SU-DHL-6 (cell line): ENCODE data around the gene COX4I1.

ENCODE experiments used
- H2AFZ ChIP-seq: fragments of 200-600 bp; sonication (generic); 2 replicates; pipeline ENCODE4 v1.6.1; 2014; ENCODE audit warnings: low read depth, mild to moderate bottlenecking, moderate library complexity, mixed read lengths, antibody characterized with exemption, low read length; ENCODE audit not compliant: severe bottlenecking
- H3F3A ChIP-seq: fragments of 200-600 bp; shearing (Covaris generic); 2 replicates; pipeline ENCODE4 v1.6.0; 2016; ENCODE audit warnings: antibody characterized with exemption, mild to moderate bottlenecking; ENCODE audit not compliant: insufficient read depth
- H3K27ac ChIP-seq: fragments of 200-600 bp; sonication (generic); 2 replicates; pipeline ENCODE4 v1.5.1; 2016; ENCODE audit warnings: low read depth, mild to moderate bottlenecking, low read length, moderate library complexity, mixed read lengths
- H3K27me3 ChIP-seq: fragments of 200-600 bp; sonication (generic), shearing (Covaris generic); 2 replicates; pipeline ENCODE4 v1.6.0; 2014; ENCODE audit warnings: mild to moderate bottlenecking, low read length
- H3K36me3 ChIP-seq: fragments of 200-600 bp; sonication (generic); 2 replicates; pipeline ENCODE4 v1.6.1; 2014; ENCODE audit warnings: mild to moderate bottlenecking, low read length, mixed read lengths
- H3K4me2 ChIP-seq: fragments of 300-600, 200-600 bp; shearing (Covaris generic), sonication (generic); 2 replicates; pipeline ENCODE4 v1.6.0; 2014; ENCODE audit warnings: low read length, low read depth, mild to moderate bottlenecking; ENCODE audit not compliant: poor library complexity, severe bottlenecking
- H3K4me3 ChIP-seq: fragments of 200-600 bp; sonication (generic); 2 replicates; pipeline ENCODE4 v1.5.1; 2014; ENCODE audit warnings: antibody characterized with exemption, low read length, mild to moderate bottlenecking, mixed read lengths; ENCODE audit not compliant: insufficient read depth, poor library complexity, severe bottlenecking
- H3K79me2 ChIP-seq: fragments of 200-600 bp; sonication (generic); 2 replicates; pipeline ENCODE4 v1.6.1; 2014; ENCODE audit warnings: mild to moderate bottlenecking, low read length, moderate library complexity; ENCODE audit not compliant: insufficient read depth
- H3K9ac ChIP-seq: fragments of 200-600 bp; sonication (generic); 2 replicates; pipeline ENCODE4 v1.7.0; 2014; ENCODE audit warnings: mild to moderate bottlenecking, low read length
- H3K9me2 ChIP-seq: fragments of 200-600 bp; sonication (generic); replicated peaks from 2 replicates; pipeline ENCODE4 v1.6.1; 2014; ENCODE audit warnings: low read length; ENCODE audit not compliant: insufficient read depth
- H3K9me3 ChIP-seq: fragments of 200-600 bp; sonication (generic); 2 replicates; pipeline ENCODE4 v1.6.1; 2014; ENCODE audit warnings: low read length, mixed read lengths; ENCODE audit not compliant: insufficient read depth
- H4K20me1 ChIP-seq: fragments of 200-600 bp; sonication (generic); 2 replicates; pipeline ENCODE4 v1.6.1; 2014; ENCODE audit warnings: low read depth, mild to moderate bottlenecking, antibody characterized with exemption, low read length, moderate library complexity, mixed read lengths
- CTCF ChIP-seq: fragments of 200-600 bp; sonication (generic); IDR thresholded peaks from one replicate; pipeline ENCODE4 v1.5.1; 2017; ENCODE audit warnings: antibody characterized with exemption, mild to moderate bottlenecking, low read length, moderate library complexity; ENCODE audit not compliant: insufficient read depth, poor library complexity, severe bottlenecking
- EZH2phosphoT487 ChIP-seq: fragments of 200-600 bp; sonication (generic), shearing (Covaris generic); conservative IDR thresholded peaks from 2 replicates; pipeline ENCODE4 v1.6.1; 2018; ENCODE audit warnings: mild to moderate bottlenecking, antibody characterized with exemption, low read length, moderate library complexity, mixed read lengths

COX4I1 gene

GRCh38 chr16:85847681-85848601, 48.4 kb downstream of the COX4I1 start:
- H3K9me2 ChIP-seq, result no peaks in the 10 kb centered on the region
- H3K4me2 ChIP-seq, result no peak overlapping the region
- no peaks in the 10 kb centered on the region for H3K79me2 ChIP-seq
- H3K9me3 ChIP-seq, result no peaks in the 10 kb centered on the region
- H3K27ac ChIP-seq, result no peak overlapping the region
- no peak overlapping the region for H3K4me3 ChIP-seq
- H3K36me3 ChIP-seq, result no peaks in the 10 kb centered on the region
- no peak overlapping the region for H2AFZ ChIP-seq
- no peak for TF ChIP-seq CTCF
- TF ChIP-seq EZH2phosphoT487, result no peak
- H3K9ac ChIP-seq, result no peak overlapping the region
- H3K27me3 ChIP-seq, result no peaks in the 10 kb centered on the region
- no peaks in the 10 kb centered on the region for H3F3A ChIP-seq
- H4K20me1 ChIP-seq, result no peaks in the 10 kb centered on the region

- no peaks in the 10 kb centered on the region for H3K27me3 ChIP-seq
These were observed 49.5 kb downstream of the COX4I1 start for GRCh38 chr16:85848986-85849385.

GRCh38 chr16:85849388-85849787, 49.9 kb downstream of the COX4I1 start:
- no peak overlapping the region for H2AFZ ChIP-seq
- no peak overlapping the region for H3K4me2 ChIP-seq
- H3K9me3 ChIP-seq, result no peaks in the 10 kb centered on the region
- H3K79me2 ChIP-seq, result no peaks in the 10 kb centered on the region
- H3K36me3 ChIP-seq, result no peaks in the 10 kb centered on the region
- no peaks in the 10 kb centered on the region for H3K9me2 ChIP-seq
- no peak overlapping the region for H3K9ac ChIP-seq
- no peak overlapping the region for H3K4me3 ChIP-seq
- H3F3A ChIP-seq, result no peaks in the 10 kb centered on the region
- H3K27me3 ChIP-seq, result no peaks in the 10 kb centered on the region
- TF ChIP-seq CTCF (no peak), EZH2phosphoT487 (no peak)
- H4K20me1 ChIP-seq, result no peaks in the 10 kb centered on the region
- H3K27ac ChIP-seq, result no peak overlapping the region

More at GRCh38 chr16:85848986-85849385, 49.5 kb downstream of the COX4I1 start:
- H3F3A ChIP-seq, result no peaks in the 10 kb centered on the region
- H2AFZ ChIP-seq, result no peak overlapping the region
- H4K20me1 ChIP-seq, result no peaks in the 10 kb centered on the region
- no peak for TF ChIP-seq EZH2phosphoT487
- TF ChIP-seq CTCF, result no peak
- H3K79me2 ChIP-seq, result no peaks in the 10 kb centered on the region
- H3K9me2 ChIP-seq, result no peaks in the 10 kb centered on the region
- H3K27ac ChIP-seq, result no peak overlapping the region
- H3K4me2 ChIP-seq, result no peak overlapping the region
- H3K4me3 ChIP-seq, result no peak overlapping the region
- H3K9ac ChIP-seq, result no peak overlapping the region
- H3K9me3 ChIP-seq, result no peaks in the 10 kb centered on the region
- H3K36me3 ChIP-seq, result no peaks in the 10 kb centered on the region
